Type B pancreatic cell (in vitro differentiated cells): ENCODE results near the gene PEAK1. TPM values are rescaled to one million over a fixed set of nuclear protein-coding genes. Genes with fewer than 3 reads are reported as not detected.

Source experiments
- DNase-seq: peaks from one replicate; pipeline ENCODE4 v3.0.0; 2021; ENCODE audit warnings: mixed read lengths; ENCODE audit not compliant: unreplicated experiment; ENCODE audit errors: extremely low spot score
- H3K27ac Mint-ChIP-seq: 2 replicates; pipeline ENCODE4 v1.8.0; 2021; ENCODE audit warnings: mild to moderate bottlenecking, mixed read lengths
- H3K27me3 Mint-ChIP-seq: 2 replicates; pipeline ENCODE4 v1.8.0; 2021; ENCODE audit warnings: mixed read lengths
- H3K36me3 Mint-ChIP-seq: 2 replicates; pipeline ENCODE4 v1.8.0; 2021; ENCODE audit warnings: mixed read lengths
- H3K4me1 Mint-ChIP-seq: one replicate; pipeline ENCODE4 v1.8.0; 2021; ENCODE audit warnings: mixed read lengths; ENCODE audit not compliant: unreplicated experiment
- H3K4me3 Mint-ChIP-seq: 2 replicates; pipeline ENCODE4 v1.8.0; 2021; ENCODE audit warnings: mild to moderate bottlenecking, mixed read lengths
- H3K9me3 Mint-ChIP-seq: 2 replicates; pipeline ENCODE4 v1.8.0; 2021; ENCODE audit warnings: mixed read lengths
- CTCF ChIP-seq: fragments of 200-600 bp; sonication (generic); conservative IDR thresholded peaks from 2 replicates; pipeline ENCODE4 v1.5.0; 2021; ENCODE audit warnings: antibody characterized with exemption, mild to moderate bottlenecking
- total RNA-seq: library from RNA; stranded (reverse); gene quantifications from 2 replicates; pipeline ENCODE4 v1.2.1, GENCODE V29; 2021; ENCODE audit warnings: low replicate concordance

The PEAK1 gene
- total RNA-seq, 1 donor from 2014 or later = 35.0 TPM

GRCh38 chr15:77096541-77096940, 323.4 kb downstream of the PEAK1 start:
- peak overlapping the region; percentile 96 for H3K27ac Mint-ChIP-seq
- peak overlapping the region; percentile 53 for H3K4me3 Mint-ChIP-seq
- DNase-seq = no peak
- no peaks in the 10 kb centered on the region for H3K36me3 Mint-ChIP-seq
- H3K4me1 Mint-ChIP-seq = peaks cover 25% of the 10 kb centered on the region
- peaks cover 4% of the 10 kb centered on the region for H3K27me3 Mint-ChIP-seq
- TF ChIP-seq CTCF = no peak
- H3K9me3 Mint-ChIP-seq = no peaks in the 10 kb centered on the region

- Mint-ChIP-seq H3K36me3 (no peaks in the 10 kb centered on the region), H3K4me1 (peaks cover 25% of the 10 kb centered on the region), H3K4me3 (peak overlapping the region; percentile 53), H3K27ac (peak overlapping the region; percentile 96), H3K9me3 (no peaks in the 10 kb centered on the region), H3K27me3 (peaks cover 4% of the 10 kb centered on the region)
- TF ChIP-seq CTCF = no peak
- DNase-seq = no peak
Measured at GRCh38 chr15:77096138-77096537, 323.8 kb downstream of the PEAK1 start.

GRCh38 chr15:77094397-77095030, 325.4 kb downstream of the PEAK1 start:
- H3K27ac Mint-ChIP-seq = peak overlapping the region; percentile 91
- peaks cover 4% of the 10 kb centered on the region for H3K27me3 Mint-ChIP-seq
- H3K9me3 Mint-ChIP-seq = no peaks in the 10 kb centered on the region
- H3K4me3 Mint-ChIP-seq = no peak overlapping the region
- TF ChIP-seq CTCF = peak; percentile 46
- peaks cover 25% of the 10 kb centered on the region for H3K4me1 Mint-ChIP-seq
- DNase-seq = no peak
- no peaks in the 10 kb centered on the region for H3K36me3 Mint-ChIP-seq

- H3K4me3 Mint-ChIP-seq = no peak overlapping the region
- no peak for TF ChIP-seq CTCF
- no peaks in the 10 kb centered on the region for H3K9me3 Mint-ChIP-seq
- H3K36me3 Mint-ChIP-seq = no peaks in the 10 kb centered on the region
- no peak for DNase-seq
- no peak overlapping the region for H3K27ac Mint-ChIP-seq
- peaks cover 4% of the 10 kb centered on the region for H3K27me3 Mint-ChIP-seq
- peaks cover 25% of the 10 kb centered on the region for H3K4me1 Mint-ChIP-seq
Measured at GRCh38 chr15:77093436-77093835, 326.5 kb downstream of the PEAK1 start.

GRCh38 chr15:77091097-77091496, 328.8 kb downstream of the PEAK1 start:
- Mint-ChIP-seq H3K9me3 (no peaks in the 10 kb centered on the region), H3K4me1 (peaks cover 10% of the 10 kb centered on the region), H3K27ac (no peak overlapping the region), H3K27me3 (peaks cover 1% of the 10 kb centered on the region), H3K4me3 (no peak overlapping the region), H3K36me3 (no peaks in the 10 kb centered on the region)
- TF ChIP-seq CTCF = no peak
- no peak for DNase-seq
